Activated CD4-positive, CD25-positive, alpha-beta regulatory T cell treated with anti-CD3 and anti-CD28 coated beads, Interleukin-2, amount 50 U/mL, for 24 hours (primary cell): ENCODE data around the gene NFE2.

Source experiments
- ATAC-seq, 2 donors: fragments of 150-1000 bp; cut with Tn5 transposase; one replicate each; pipeline ENCODE4 v1.10.0; 2021; ENCODE audit warnings: mild to moderate bottlenecking in 1 of 2, moderate library complexity in 1 of 2

The NFE2 gene

GRCh38 chr12:54246011-54246641 is 54.7 kb downstream of the NFE2 start:
- no peak for ATAC-seq
